ENCODE measurements around the gene PPP1R13B.

PPP1R13B gene

GRCh38 chr14:103879570-103880347 lies 32.4 kb upstream of the PPP1R13B start:
- Histone ChIP-seq H3K36me3 (no peaks in the 10 kb centered on the region), H3K9me3 (no peaks in the 10 kb centered on the region), H3K4me3 (ENCODE audit: low read depth in 1 of 2, low read length in 1 of 2) (peak overlapping the region; percentile 15 to 31), H3K27ac (no peak overlapping the region), H3K27me3 (peaks cover 73% of the 10 kb centered on the region), H3K4me1 (ENCODE audit: control insufficient read depth in 1 of 2, insufficient read depth in 1 of 2, low read depth in 1 of 2, low read length in 1 of 2) (peaks cover 9 to 11% of the 10 kb centered on the region in 2 experiments)
- TF ChIP-seq CTCF (IDR thresholded peaks at IDR 0.05), result no peak

GRCh38 chr14:103879118-103879569 lies 31.8 kb upstream of the PPP1R13B start:
- TF ChIP-seq CTCF (IDR thresholded peaks at IDR 0.05), result no peak
- Histone ChIP-seq H3K4me3 (ENCODE audit: low read depth in 1 of 2, low read length in 1 of 2) (no peak overlapping the region), H3K36me3 (no peaks in the 10 kb centered on the region)

GRCh38 chr14:103878180-103878579 lies 30.8 kb upstream of the PPP1R13B start:
- Histone ChIP-seq H3K9me3 (no peaks in the 10 kb centered on the region), H3K4me3 (ENCODE audit: low read depth in 1 of 2, low read length in 1 of 2) (no peak overlapping the region)

More at GRCh38 chr14:103879118-103879569, 31.8 kb upstream of the PPP1R13B start:
- Histone ChIP-seq H3K27ac (no peak overlapping the region), H3K9me3 (no peaks in the 10 kb centered on the region), H3K27me3 (peaks cover 73% of the 10 kb centered on the region), H3K4me1 (ENCODE audit: control insufficient read depth in 1 of 2, insufficient read depth in 1 of 2, low read depth in 1 of 2, low read length in 1 of 2) (peaks cover 9 to 11% of the 10 kb centered on the region in 2 experiments)

GRCh38 chr14:103875010-103875409 lies 27.6 kb upstream of the PPP1R13B start:
- Histone ChIP-seq H3K9me3 (no peaks in the 10 kb centered on the region), H3K4me1 (ENCODE audit: control insufficient read depth in 1 of 2, insufficient read depth in 1 of 2, low read depth in 1 of 2, low read length in 1 of 2) (peaks cover 14 to 15% of the 10 kb centered on the region in 2 experiments), H3K4me3 (ENCODE audit: low read depth in 1 of 2, low read length in 1 of 2) (no peak overlapping the region), H3K27ac (no peak overlapping the region), H3K36me3 (no peaks in the 10 kb centered on the region), H3K27me3 (peaks cover 69% of the 10 kb centered on the region)
- TF ChIP-seq CTCF (IDR thresholded peaks at IDR 0.05), result no peak

More at GRCh38 chr14:103878180-103878579, 30.8 kb upstream of the PPP1R13B start:
- Histone ChIP-seq H3K27ac (no peak overlapping the region), H3K4me1 (ENCODE audit: control insufficient read depth in 1 of 2, insufficient read depth in 1 of 2, low read depth in 1 of 2, low read length in 1 of 2) (peaks cover 9 to 11% of the 10 kb centered on the region in 2 experiments), H3K27me3 (peaks cover 73% of the 10 kb centered on the region), H3K36me3 (no peaks in the 10 kb centered on the region)
- TF ChIP-seq CTCF (IDR thresholded peaks at IDR 0.05), result no peak

GRCh38 chr14:103872481-103873113 lies 25.2 kb upstream of the PPP1R13B start:
- Histone ChIP-seq H3K4me3 (ENCODE audit: low read depth in 1 of 2, low read length in 1 of 2) (peak overlapping the region; percentile 36 to 50), H3K9me3 (no peaks in the 10 kb centered on the region), H3K36me3 (no peaks in the 10 kb centered on the region), H3K27ac (no peak overlapping the region), H3K27me3 (peaks cover 50% of the 10 kb centered on the region), H3K4me1 (ENCODE audit: control insufficient read depth in 1 of 2, insufficient read depth in 1 of 2, low read depth in 1 of 2, low read length in 1 of 2) (peaks cover 11% of the 10 kb centered on the region in 2 experiments)
- TF ChIP-seq CTCF (IDR thresholded peaks at IDR 0.05), result no peak
